Activated T-cell treated with anti-CD3 and anti-CD28 coated beads, Interleukin-2, amount 50 U/mL, for 72 hours (primary cell): ENCODE results near the gene CAPN7. TPM values are rescaled to one million over a fixed set of nuclear protein-coding genes. Genes with fewer than 3 reads are reported as not detected.

Experiments
- ATAC-seq, 2 donors: fragments of 150-1000 bp; cut with Tn5 transposase; replicated peaks in 1 of 2; 2 replicates each; pipeline ENCODE4 v1.10.0; 2021; ENCODE audit warnings: moderate library complexity in 2 of 2, mild to moderate bottlenecking in 1 of 2
- DNase-seq, 2 donors: peaks; one replicate each; pipeline ENCODE4 v3.0.0; 2021 to 2022; ENCODE audit warnings: mixed read lengths in 1 of 2
- H3K27ac Mint-ChIP-seq: one replicate; pipeline ENCODE4 v1.8.0; 2022; ENCODE audit warnings: mild to moderate bottlenecking, moderate library complexity, mixed read lengths
- H3K27me3 Mint-ChIP-seq: one replicate; pipeline ENCODE4 v1.8.0; 2022; ENCODE audit warnings: low read depth, mixed read lengths
- H3K36me3 Mint-ChIP-seq, 2 donors: one replicate each; pipeline ENCODE4 v1.8.0; 2022; ENCODE audit warnings: mixed read lengths in 2 of 2, mild to moderate bottlenecking in 1 of 2; ENCODE audit not compliant: insufficient read depth in 2 of 2
- H3K4me1 Mint-ChIP-seq: one replicate; pipeline ENCODE4 v1.8.0; 2022; ENCODE audit warnings: low read depth, mixed read lengths
- H3K4me3 Mint-ChIP-seq, 2 donors: one replicate each; pipeline ENCODE4 v1.8.0; 2022; ENCODE audit warnings: mild to moderate bottlenecking in 2 of 2, mixed read lengths in 2 of 2, moderate library complexity in 2 of 2
- H3K9me3 Mint-ChIP-seq, 2 donors: one replicate each; pipeline ENCODE4 v1.8.0; 2022; ENCODE audit warnings: mixed read lengths in 2 of 2
- total RNA-seq, 2 donors: library from RNA; stranded (reverse); gene quantifications; one replicate each; pipeline ENCODE4 v1.2.3, GENCODE V29; 2022

CAPN7 gene
- total RNA-seq, 2 donors from 2014 or later = 26.9 to 29.6 TPM

DNA sequence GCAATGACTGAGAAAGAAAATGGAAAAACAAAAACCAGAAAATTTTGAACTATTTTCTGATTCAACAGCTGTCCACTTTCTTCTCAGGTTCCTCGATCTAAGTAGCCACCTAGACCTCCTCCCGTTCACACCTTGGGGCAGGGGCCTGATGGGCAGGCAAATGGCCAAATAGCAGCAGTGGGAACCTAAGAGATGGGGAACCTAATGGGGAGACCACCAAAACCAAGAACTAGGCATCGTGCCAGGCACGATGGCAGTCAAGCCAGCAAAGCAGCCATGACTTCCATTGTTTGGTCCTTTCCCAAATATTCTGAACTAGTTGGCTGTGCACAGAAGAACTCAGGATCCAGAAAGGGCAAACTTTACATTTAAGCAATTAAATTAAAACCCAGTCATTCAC, 57.1 kb downstream of the CAPN7 start:
- Mint-ChIP-seq H3K4me1 (peaks cover 11% of the 10 kb centered on the region), H3K9me3 (no peaks in the 10 kb centered on the region), H3K27me3 (no peaks in the 10 kb centered on the region), H3K27ac (no peak overlapping the region), H3K36me3 (peaks cover 3% of the 10 kb centered on the region in 2 donors), H3K4me3 (no peak overlapping the region)
- no peak for DNase-seq
- no peak for ATAC-seq

DNA sequence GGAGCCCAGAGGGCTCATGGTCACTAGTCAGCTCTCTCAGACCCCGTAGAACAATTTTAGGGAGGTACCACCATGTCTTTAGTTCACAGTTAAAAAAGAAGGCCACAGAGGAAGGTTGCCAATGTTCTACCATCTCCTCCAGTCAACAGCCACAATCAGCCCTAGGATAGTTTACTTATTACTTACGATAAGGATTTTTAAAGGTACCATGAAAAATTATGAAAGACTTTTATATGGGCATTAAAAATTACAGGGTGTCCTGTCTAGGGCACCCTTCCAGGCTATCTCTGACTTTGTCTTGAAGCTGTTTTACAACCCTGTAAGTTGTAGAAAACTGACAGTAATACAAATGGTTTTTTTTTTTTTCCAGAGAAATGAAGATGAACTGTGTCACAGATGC, 57.9 kb downstream of the CAPN7 start:
- peaks cover 14% of the 10 kb centered on the region for H3K4me1 Mint-ChIP-seq
- no peaks in the 10 kb centered on the region for H3K27me3 Mint-ChIP-seq
- H3K36me3 Mint-ChIP-seq = peaks cover 1 to 2% of the 10 kb centered on the region in 2 donors
- H3K4me3 Mint-ChIP-seq = no peak overlapping the region
- no peaks in the 10 kb centered on the region for H3K9me3 Mint-ChIP-seq
- H3K27ac Mint-ChIP-seq = peak overlapping the region; percentile 82
- DNase-seq (no peak), ATAC-seq (no peak)

DNA sequence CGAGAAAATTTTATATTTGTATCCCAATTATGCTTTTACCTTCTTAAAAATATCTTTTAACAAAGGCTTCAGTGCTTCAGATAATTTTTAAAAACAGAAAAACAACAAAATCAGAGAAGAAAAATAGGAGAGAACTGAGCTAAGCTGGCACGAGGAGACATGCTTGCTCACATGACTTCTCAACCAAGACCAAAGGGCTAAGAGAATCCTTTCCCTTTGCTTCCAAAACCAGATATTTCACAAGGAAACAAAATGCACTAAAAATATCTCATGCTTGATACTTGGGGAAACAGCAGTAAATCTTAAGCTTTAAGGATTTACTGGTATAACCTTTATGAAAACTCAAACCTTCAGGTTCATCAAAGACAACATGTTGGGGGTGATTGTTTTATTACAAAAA, 58.4 kb downstream of the CAPN7 start:
- DNase-seq = no peak
- no peak overlapping the region for H3K4me3 Mint-ChIP-seq
- peaks cover 20% of the 10 kb centered on the region for H3K4me1 Mint-ChIP-seq
- H3K27ac Mint-ChIP-seq = peak overlapping the region; percentile 82
- no peaks in the 10 kb centered on the region for H3K27me3 Mint-ChIP-seq
- H3K9me3 Mint-ChIP-seq = no peaks in the 10 kb centered on the region
- ATAC-seq = no peak
- H3K36me3 Mint-ChIP-seq = no peaks in the 10 kb centered on the region

DNA sequence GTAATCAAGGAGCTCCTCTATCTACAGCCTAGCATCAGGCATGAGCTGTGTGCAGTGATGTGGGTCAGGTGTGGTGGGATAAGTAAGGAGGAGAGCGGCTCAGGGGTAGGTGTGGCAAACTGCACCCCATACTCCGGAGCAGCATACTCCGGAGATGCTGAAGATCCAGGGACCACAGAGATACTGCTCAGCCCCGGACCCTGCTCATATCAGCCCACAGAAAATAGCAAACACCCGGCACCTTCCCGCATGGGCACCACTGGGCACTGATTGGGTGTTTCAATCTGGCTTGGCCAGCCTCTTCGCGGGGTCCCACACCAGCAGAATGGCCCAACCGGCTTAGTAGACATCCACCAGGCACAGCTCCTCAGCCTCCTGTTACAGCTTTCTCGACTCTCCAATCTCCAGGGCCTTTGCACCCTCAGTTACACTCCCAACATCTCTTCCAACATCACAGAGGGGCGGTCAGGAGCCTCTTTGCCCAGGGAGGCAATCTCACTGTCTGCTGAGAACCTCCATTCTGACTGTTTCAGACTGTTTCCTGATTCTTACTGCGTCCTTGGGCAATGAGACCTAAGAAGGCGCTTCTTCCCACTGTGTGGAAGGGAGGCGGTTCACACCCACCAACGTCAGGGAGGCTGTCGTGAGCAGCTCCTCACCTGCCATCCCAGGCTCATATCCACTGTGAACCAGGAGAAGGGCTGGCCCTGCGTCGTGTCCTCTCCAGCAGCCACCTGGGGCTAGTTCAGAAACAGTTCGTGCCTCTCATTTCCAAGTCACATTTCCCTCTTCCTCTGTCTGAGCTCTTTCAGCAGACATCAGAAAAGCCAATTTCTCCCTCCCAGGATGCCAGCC, 59.8 kb downstream of the CAPN7 start:
- DNase-seq = no peak

DNA sequence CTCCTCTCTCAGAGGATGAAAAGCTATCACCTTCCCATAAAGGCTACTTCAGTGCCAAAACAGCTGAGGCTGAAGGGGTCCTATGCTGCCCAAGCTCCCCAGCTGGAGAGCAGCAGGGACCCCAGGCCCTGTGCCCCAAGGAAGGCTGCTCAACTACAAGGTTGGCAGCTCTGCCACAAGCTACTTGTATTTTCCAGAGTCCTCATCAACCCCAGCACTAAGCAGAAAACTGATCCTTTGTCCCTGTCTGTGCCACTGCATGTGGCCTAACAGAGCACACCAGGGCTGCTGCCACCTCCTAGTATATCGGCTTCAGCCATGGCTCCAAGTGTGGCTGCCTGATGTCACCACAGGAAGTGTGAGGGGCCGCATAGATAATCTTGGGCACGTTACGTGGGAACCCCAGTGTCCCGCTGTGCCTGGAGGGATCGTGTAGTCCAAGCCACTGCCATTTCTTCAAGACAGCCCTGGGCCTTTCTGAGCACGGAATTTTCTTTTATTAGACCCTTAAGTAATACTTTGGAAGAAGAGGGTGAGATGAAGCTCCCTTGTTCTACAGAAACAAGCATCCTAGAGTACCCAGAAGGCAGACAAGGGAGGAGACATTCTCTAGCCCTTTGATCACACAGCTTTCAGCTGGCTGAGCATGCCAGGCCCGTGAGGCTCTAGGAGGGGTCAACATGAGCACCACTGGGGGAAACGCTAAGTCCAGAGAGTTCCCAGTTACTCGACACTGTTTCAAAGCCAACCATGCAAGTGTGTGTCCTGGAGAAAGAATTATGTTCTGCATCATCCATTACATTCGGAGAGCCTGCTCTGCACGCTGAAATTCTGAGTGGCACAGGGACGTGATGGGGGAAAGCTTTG, 60.7 kb downstream of the CAPN7 start:
- H3K27me3 Mint-ChIP-seq = no peaks in the 10 kb centered on the region

More for the DNA sequence above, 59.8 kb downstream of the CAPN7 start:
- Mint-ChIP-seq H3K4me1 (peaks cover 32% of the 10 kb centered on the region), H3K9me3 (no peaks in the 10 kb centered on the region), H3K27me3 (no peaks in the 10 kb centered on the region), H3K36me3 (no peaks in the 10 kb centered on the region), H3K27ac (peak overlapping the region; percentile 12), H3K4me3 (no peak overlapping the region)
- ATAC-seq = no peak

DNA sequence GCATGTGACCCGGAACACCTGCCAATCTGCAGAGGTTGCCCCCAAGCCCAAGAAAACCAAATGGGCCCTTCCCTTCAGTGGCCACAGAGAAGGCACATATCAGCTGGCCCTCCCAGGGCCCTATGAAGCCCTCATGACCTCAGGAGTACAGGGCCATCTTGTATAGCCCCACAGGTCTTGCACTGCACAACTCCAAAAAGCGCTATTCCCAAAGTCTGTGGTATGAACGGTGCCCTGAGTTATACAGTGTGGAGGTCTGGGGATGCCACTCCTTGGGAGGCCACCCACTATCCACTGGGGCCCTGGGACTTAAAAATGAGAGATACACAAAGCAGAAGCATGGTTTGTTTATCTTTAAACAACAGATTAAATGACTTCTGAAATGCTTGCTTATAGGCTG, 61.5 kb downstream of the CAPN7 start:
- Mint-ChIP-seq H3K9me3 (no peaks in the 10 kb centered on the region), H3K27me3 (peaks cover 6% of the 10 kb centered on the region)

More for the DNA sequence above, 60.7 kb downstream of the CAPN7 start:
- no peaks in the 10 kb centered on the region for H3K36me3 Mint-ChIP-seq
- H3K27ac Mint-ChIP-seq = no peak overlapping the region
- DNase-seq (no peak), ATAC-seq (no peak)
- H3K4me1 Mint-ChIP-seq = peaks cover 37% of the 10 kb centered on the region
- H3K4me3 Mint-ChIP-seq = no peak overlapping the region
- no peaks in the 10 kb centered on the region for H3K9me3 Mint-ChIP-seq

DNA sequence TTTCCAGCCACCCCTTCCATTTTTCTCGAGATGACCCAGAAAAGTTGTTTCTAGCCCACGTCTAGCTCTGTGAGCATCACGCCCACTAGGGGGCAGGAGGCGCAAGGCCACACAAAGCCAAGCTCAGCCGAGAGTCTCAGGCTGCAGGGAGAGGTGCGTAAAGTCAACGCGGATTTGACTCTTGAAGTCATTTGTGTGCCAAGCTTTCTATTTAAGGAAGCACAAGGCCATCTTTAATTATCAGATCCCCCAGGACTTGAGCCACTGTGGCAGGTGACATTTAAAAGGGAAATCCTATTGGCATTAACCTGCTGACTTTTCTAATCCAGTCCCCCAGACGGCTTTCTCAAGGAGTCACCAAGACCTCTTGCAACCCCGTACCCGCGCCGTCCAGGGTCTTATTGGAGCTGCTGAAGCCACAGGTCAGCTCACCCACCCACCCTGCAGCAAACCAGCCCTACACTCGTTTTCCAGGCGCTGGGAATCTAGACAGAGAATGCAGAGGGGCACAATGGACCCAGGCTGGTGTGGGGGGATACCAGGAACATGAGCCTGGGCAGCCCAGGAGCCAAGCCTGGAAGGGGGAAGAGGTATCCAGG, 62.1 kb downstream of the CAPN7 start:
- Mint-ChIP-seq H3K27me3 (peaks cover 11% of the 10 kb centered on the region), H3K27ac (no peak overlapping the region), H3K9me3 (no peaks in the 10 kb centered on the region), H3K36me3 (no peaks in the 10 kb centered on the region), H3K4me1 (peaks cover 50% of the 10 kb centered on the region), H3K4me3 (no peak overlapping the region)
- DNase-seq (peak; percentile 85 to 87), ATAC-seq (peak; percentile 51 to 58)

More for the DNA sequence above, 61.5 kb downstream of the CAPN7 start:
- no peak overlapping the region for H3K4me3 Mint-ChIP-seq
- no peak for DNase-seq
- no peaks in the 10 kb centered on the region for H3K36me3 Mint-ChIP-seq
- no peak for ATAC-seq
- H3K4me1 Mint-ChIP-seq = peaks cover 45% of the 10 kb centered on the region
- H3K27ac Mint-ChIP-seq = no peak overlapping the region

DNA sequence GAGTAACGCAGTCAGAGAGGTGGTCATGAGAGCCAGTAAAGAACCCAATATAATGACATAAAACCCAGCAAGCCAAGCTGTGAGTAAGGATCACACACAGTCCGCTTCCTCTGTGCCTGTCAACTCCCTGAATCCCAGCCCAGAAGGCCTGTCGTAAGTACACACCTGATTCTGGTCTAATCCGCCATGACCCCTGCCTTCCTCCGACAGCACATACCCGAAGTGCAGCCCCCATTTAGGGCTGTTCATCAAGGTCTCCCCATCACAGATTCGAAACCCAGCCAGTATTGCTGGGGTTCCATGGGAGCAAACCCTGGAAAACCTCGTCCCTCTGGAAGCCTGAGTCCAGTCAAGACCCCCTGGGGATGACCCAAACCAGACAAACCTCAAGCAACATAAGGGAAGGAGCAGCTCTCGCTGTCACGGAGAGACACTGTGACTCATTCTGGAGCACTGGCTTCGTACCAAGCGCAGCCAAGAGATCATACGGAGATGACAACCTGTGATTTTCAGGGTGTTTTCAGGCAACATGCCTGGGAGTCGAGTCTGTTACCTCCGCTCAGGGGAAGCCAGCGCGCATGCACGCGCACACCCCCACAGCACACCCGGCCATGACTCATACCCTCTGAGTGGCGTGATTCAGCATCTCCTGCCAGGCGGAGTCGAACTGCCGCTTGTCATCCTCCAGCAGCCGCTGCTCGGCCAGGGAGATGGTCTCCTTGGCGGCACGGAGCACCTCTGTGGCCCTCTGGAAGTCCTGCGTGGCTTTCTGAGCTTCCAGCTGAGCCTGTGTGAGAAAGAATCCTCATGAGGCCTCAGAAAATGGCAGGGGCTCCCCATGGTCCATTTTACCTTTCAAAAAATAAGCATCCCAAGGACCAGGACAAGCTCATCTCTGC, 63.3 kb downstream of the CAPN7 start:
- no peaks in the 10 kb centered on the region for H3K36me3 Mint-ChIP-seq
- H3K4me3 Mint-ChIP-seq = peak overlapping the region; percentile 67 to 76
- peaks cover 54% of the 10 kb centered on the region for H3K4me1 Mint-ChIP-seq
- H3K27ac Mint-ChIP-seq = peak overlapping the region; percentile 85
- ATAC-seq = peak; percentile 89 to 90
- DNase-seq = peak; percentile 90 to 92
- no peaks in the 10 kb centered on the region for H3K9me3 Mint-ChIP-seq
- H3K27me3 Mint-ChIP-seq = peaks cover 18% of the 10 kb centered on the region

DNA sequence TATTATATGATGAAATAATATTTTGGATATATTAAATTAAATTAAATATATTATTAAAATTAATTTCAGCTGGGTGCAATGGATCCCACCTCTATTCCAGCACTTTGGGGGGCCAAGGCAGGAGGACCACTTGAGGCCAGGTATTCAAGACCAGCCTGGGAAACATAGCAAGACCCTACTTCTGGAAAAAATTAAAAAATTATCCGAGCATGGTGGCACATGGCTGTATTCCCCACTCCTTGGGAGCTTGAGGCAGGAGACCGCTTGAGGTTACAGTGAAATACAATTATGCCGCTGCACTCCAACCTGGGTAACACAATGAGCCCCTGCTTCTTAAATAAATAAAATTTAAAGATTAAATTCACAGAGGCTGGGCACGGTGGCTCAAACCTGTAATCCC, 65.0 kb downstream of the CAPN7 start:
- H3K27me3 Mint-ChIP-seq = peaks cover 18% of the 10 kb centered on the region
- ATAC-seq (no peak), DNase-seq (no peak)
- H3K9me3 Mint-ChIP-seq = no peaks in the 10 kb centered on the region
- no peak overlapping the region for H3K27ac Mint-ChIP-seq
- H3K4me3 Mint-ChIP-seq = peak overlapping the region in 1 of 2 donors; percentile 64
- H3K4me1 Mint-ChIP-seq = peaks cover 68% of the 10 kb centered on the region
- no peaks in the 10 kb centered on the region for H3K36me3 Mint-ChIP-seq

DNA sequence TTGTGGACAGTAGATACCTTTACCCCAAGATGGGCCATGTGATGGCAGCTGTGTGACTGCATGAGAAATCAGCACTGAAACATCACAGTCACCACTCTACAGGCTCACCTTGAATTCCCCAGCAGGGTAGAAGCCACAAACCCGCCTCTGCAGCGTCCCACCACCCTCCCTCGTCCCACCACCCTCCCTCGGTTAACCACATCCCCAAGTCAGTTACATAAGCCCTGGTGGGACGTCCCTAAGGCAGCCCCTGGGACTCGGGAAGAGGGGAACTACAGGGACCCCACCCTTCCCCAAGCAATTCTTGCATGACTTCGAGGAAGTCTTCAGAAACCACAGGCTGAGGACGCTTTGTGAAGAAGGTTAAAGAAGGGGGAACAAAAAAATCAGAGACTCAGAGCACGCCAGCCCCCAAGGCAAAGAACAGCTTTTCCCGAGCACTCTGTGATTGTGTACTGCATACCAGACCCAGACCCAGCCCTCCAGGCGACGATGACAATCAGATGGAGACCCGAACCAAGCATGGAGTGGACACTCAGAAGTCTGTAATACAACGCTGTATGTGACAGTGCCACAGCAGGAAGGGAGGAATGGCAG, 65.8 kb downstream of the CAPN7 start:
- H3K27ac Mint-ChIP-seq = peak overlapping the region; percentile 67
- ATAC-seq = peak; percentile 49 to 55
- H3K4me3 Mint-ChIP-seq = peak overlapping the region; percentile 64 to 82

DNA sequence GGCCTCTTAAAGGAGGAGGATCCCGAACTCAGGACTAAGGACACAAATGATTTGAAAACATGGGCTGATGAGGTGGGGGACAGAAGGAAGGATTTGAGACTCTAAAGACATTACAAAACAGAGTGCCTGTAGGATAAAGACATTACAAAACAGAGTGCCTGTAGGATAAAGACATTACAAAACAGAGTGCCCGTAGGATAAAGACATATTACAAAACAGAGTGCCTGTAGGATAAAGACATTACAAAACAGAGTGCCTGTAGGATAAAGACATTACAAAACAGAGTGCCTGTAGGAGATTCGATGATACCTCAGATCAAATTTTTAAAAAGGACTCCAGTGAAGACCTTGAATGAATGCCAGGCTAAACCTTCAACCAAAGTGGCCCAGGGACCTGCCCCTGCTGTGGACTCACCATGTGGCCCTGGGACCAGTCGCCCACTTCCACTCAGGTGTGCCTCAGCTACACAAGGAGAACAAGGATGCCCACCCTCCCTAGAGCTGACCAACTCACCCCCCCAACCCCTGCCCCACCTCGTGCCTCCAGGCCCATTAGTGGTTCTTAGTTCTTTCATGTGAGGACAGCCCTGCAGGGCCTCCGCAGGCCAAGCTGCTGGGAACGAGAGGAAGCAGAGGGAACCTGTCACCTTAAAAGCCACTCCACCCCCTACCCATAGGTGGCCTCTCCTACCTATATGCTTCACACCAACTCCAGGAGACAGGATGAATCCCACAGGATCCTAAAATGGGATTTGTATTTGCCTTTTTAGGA, 66.6 kb downstream of the CAPN7 start:
- Mint-ChIP-seq H3K36me3 (no peaks in the 10 kb centered on the region), H3K4me1 (peaks cover 65% of the 10 kb centered on the region), H3K9me3 (no peaks in the 10 kb centered on the region), H3K4me3 (peak overlapping the region; percentile 64 to 82), H3K27me3 (peaks cover 18% of the 10 kb centered on the region), H3K27ac (peak overlapping the region; percentile 79)
- ATAC-seq (no peak), DNase-seq (no peak)

More for the DNA sequence above, 65.8 kb downstream of the CAPN7 start:
- H3K27me3 Mint-ChIP-seq = peaks cover 18% of the 10 kb centered on the region
- no peaks in the 10 kb centered on the region for H3K9me3 Mint-ChIP-seq
- peaks cover 65% of the 10 kb centered on the region for H3K4me1 Mint-ChIP-seq
- peak; percentile 76 to 78 for DNase-seq
- H3K36me3 Mint-ChIP-seq = no peaks in the 10 kb centered on the region
